ENCODE measurements around the gene NELFB. TPM values are rescaled to one million over a fixed set of nuclear protein-coding genes. Genes with fewer than 3 reads are reported as not detected.

The NELFB gene
- total and polyA plus RNA-seq, 2 of the 4 experiments (the other 2 are of a cell fraction), result 36.9 to 66.0 TPM

DNA sequence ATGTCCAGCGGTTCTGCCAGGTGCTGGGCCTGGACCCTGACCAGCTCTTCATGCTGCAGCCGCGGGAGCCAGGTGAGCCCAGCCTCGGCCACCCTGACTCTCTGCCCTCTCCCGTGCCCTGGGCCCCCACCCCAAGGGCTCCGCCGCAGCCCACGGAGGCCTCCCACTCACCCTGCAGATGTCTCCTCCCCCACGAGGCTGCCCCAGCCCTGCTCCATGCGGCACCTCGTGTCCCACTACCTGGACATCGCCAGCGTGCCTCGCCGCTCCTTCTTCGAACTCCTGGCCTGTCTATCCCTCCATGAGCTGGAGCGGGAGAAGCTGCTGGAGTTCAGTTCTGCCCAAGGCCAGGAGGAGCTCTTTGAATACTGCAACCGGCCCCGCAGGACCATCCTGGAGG lies 40.5 kb upstream of the NELFB start:
- no peak overlapping the region for H3K18ac ChIP-seq (ENCODE audit: low read depth, low read length)
- in situ Hi-C loops (cut with MboI; ENCODE audit: low sequenced_read_pairs), result no loop called here
- H3K9me1 ChIP-seq (ENCODE audit: insufficient read depth, low read length), result peaks cover 3% of the 10 kb centered on the region; the same call in 1 of the 2 replicates
- H3K27me3 ChIP-seq (ENCODE audit: control insufficient read depth, insufficient read depth, low read length), result no peaks in the 10 kb centered on the region
- dilution Hi-C loops (cut with HindIII; ENCODE audit: low sequenced_read_pairs, unreplicated experiment), result no loop called here
- H2AFZ ChIP-seq (replicated peaks; ENCODE audit: low read length, poor library complexity), result no peak overlapping the region
- DNase-seq (no peak), ATAC-seq (ENCODE audit: low read depth) (no peak)
- peaks cover 19% of the 10 kb centered on the region for H3K36me3 ChIP-seq (ENCODE audit: control insufficient read depth, insufficient read depth, low read length)
- H3K9ac ChIP-seq (ENCODE audit: low read depth, low read length), result no peak overlapping the region
- H3K4me2 ChIP-seq (ENCODE audit: low read depth, low read length), result no peak overlapping the region
- no peak overlapping the region for H2AK5ac ChIP-seq (ENCODE audit: low read depth, low read length)
- H2BK20ac ChIP-seq (ENCODE audit: low read depth, low read length), result no peak overlapping the region
- no peak overlapping the region for H3K14ac ChIP-seq (replicated peaks; ENCODE audit: low read depth, low read length)
- H3K56ac ChIP-seq (ENCODE audit: extremely low read depth, insufficient read depth, low read length), result no peak overlapping the region
- H3K23ac ChIP-seq (ENCODE audit: low read depth, low read length), result no peak overlapping the region
- no peak overlapping the region for H2BK120ac ChIP-seq (ENCODE audit: low read depth, low read length)
- H3K79me1 ChIP-seq (ENCODE audit: low read depth in 1 of 2, low read length in 2 of 2), result peaks cover 0 to 6% of the 10 kb centered on the region in 2 experiments; a peak in 1 of 4 replicates
- no peak overlapping the region for H4K5ac ChIP-seq (ENCODE audit: low read depth, low read length)
- H2AK9ac ChIP-seq (replicated peaks; ENCODE audit: low read depth, low read length, poor library complexity), result no peak overlapping the region
- BruUV-seq (replicated peaks), result no TSS peak
- no peak overlapping the region for H2BK15ac ChIP-seq (ENCODE audit: low read depth, low read length)
- intact Hi-C loops (cut with micrococcal nuclease), result no loop called here
- POLR2A ChIA-PET (ENCODE audit: unreplicated experiment), result no interaction called here
- no peak overlapping the region for H2BK5ac ChIP-seq (ENCODE audit: low read depth, low read length, poor library complexity, severe bottlenecking)
- no peaks in the 10 kb centered on the region for H3K9me3 ChIP-seq (ENCODE audit: control insufficient read depth, insufficient read depth, low read length)
- peaks cover 6% of the 10 kb centered on the region for H3K4me1 ChIP-seq (ENCODE audit: control insufficient read depth, insufficient read depth, low read length)
- H4K91ac ChIP-seq (ENCODE audit: insufficient read depth, low read depth, low read length), result no peak overlapping the region
- 94% methylated on average over 12 of the region's 19 CpGs; no CpG with 5 or more reads in 1 of the 2 experiments for WGBS, 2 experiments (ENCODE audit: extremely low coverage in 2 of 2, insufficient read length in 1 of 2)
- no peak overlapping the region for H3K27ac ChIP-seq (ENCODE audit: insufficient read depth, low read length)
- CTCF ChIA-PET, result no interaction called here
- no peak overlapping the region for H4K8ac ChIP-seq (ENCODE audit: low read depth in 2 of 2, low read length in 2 of 2)
- H3K4me3 ChIP-seq (ENCODE audit: insufficient read depth, low read depth, low read length), result no peak overlapping the region
- TF ChIP-seq, protein P1, sequence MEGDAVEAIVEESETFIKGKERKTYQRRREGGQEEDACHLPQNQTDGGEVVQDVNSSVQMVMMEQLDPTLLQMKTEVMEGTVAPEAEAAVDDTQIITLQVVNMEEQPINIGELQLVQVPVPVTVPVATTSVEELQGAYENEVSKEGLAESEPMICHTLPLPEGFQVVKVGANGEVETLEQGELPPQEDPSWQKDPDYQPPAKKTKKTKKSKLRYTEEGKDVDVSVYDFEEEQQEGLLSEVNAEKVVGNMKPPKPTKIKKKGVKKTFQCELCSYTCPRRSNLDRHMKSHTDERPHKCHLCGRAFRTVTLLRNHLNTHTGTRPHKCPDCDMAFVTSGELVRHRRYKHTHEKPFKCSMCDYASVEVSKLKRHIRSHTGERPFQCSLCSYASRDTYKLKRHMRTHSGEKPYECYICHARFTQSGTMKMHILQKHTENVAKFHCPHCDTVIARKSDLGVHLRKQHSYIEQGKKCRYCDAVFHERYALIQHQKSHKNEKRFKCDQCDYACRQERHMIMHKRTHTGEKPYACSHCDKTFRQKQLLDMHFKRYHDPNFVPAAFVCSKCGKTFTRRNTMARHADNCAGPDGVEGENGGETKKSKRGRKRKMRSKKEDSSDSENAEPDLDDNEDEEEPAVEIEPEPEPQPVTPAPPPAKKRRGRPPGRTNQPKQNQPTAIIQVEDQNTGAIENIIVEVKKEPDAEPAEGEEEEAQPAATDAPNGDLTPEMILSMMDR (conservative IDR thresholded peaks at IDR 0.05; ENCODE audit: low read depth, low read length), result no peak
- H3K4ac ChIP-seq (ENCODE audit: low read depth, low read length), result no peak overlapping the region
- H4K20me1 ChIP-seq (ENCODE audit: insufficient read depth, low read length), result no peaks in the 10 kb centered on the region

Data from IMR-90 (cell line).